PC-9 (cell line): ENCODE results near the gene RASEF. TPM values are rescaled to one million over a fixed set of nuclear protein-coding genes. Genes with fewer than 3 reads are reported as not detected.
"Not testable (repeated sequence)": the region's sequence is repeated elsewhere in the genome, so short reads cannot be mapped to it uniquely, and the experiment has no call there.

Experiments used
- BruUV-seq: library from RNA; stranded (reverse); fragments of 400-500 nt; replicated peaks from 2 replicates; lab custom pipeline; 2021; lab: Mats Ljungman, UMichigan
- CTCF ChIA-PET: fragments of 300-600 bp; sonication (Branson Sonifier 250); formaldehyde crosslinking; loops from one replicate; lab custom pipeline; 2022; ENCODE audit warnings: antibody characterized with exemption; lab: Charles Lee
- POLR2A ChIA-PET: fragments of 300-600 bp; sonication (Branson Sonifier 250); formaldehyde crosslinking; loops from one replicate; lab custom pipeline; 2022; ENCODE audit warnings: antibody characterized with exemption; ENCODE audit not compliant: unreplicated experiment; lab: Charles Lee
- DNase-seq, 2 experiments: peaks; one replicate each; pipeline versions ENCODE4 v3.0.0 to v3.0.0-alpha.2; 2015 to 2022; ENCODE audit warnings: mixed read lengths in 1 of 2
- H2AFZ ChIP-seq: fragments of 200-600 bp; sonication (generic); 2 replicates; pipeline ENCODE4 v1.8.1; 2017; ENCODE audit warnings: antibody characterized with exemption
- H3F3A ChIP-seq: fragments of 200-600 bp; sonication (generic); 2 replicates; pipeline ENCODE4 v1.8.1; 2017; ENCODE audit warnings: antibody characterized with exemption, mild to moderate bottlenecking, low read depth; ENCODE audit not compliant: insufficient read depth
- H3K27ac ChIP-seq: fragments of 200-600 bp; sonication (generic); 2 replicates; pipeline ENCODE4 v1.6.1; 2016; ENCODE audit warnings: mixed run types
- H3K27me3 ChIP-seq: fragments of 200-600 bp; sonication (generic); 2 replicates; pipeline ENCODE4 v1.6.1; 2016; ENCODE audit warnings: low read depth, mixed run types; ENCODE audit not compliant: insufficient read depth
- H3K36me3 ChIP-seq: fragments of 200-600 bp; sonication (generic); 2 replicates; pipeline ENCODE4 v1.6.1; 2016; ENCODE audit warnings: low read depth, mixed run types
- H3K4me1 ChIP-seq: fragments of 200-600 bp; sonication (generic); replicated peaks from 2 replicates; pipeline ENCODE4 v1.6.1; 2016; ENCODE audit warnings: mixed run types; ENCODE audit not compliant: insufficient read depth
- H3K4me2 ChIP-seq: fragments of 200-600 bp; sonication (generic); 2 replicates; pipeline ENCODE4 v1.6.1; 2017; ENCODE audit warnings: mixed run types
- H3K4me3 ChIP-seq: fragments of 200-600 bp; sonication (generic); 2 replicates; pipeline ENCODE4 v1.6.1; 2016; ENCODE audit warnings: mixed run types
- H3K79me2 ChIP-seq: fragments of 200-600 bp; sonication (generic); 2 replicates; pipeline ENCODE4 v1.6.1; 2017; ENCODE audit warnings: low read depth, mixed run types
- H3K9me2 ChIP-seq: fragments of 200-600 bp; sonication (generic); 2 replicates; pipeline ENCODE4 v1.8.1; 2017; ENCODE audit warnings: mild to moderate bottlenecking; ENCODE audit not compliant: insufficient read depth
- H3K9me3 ChIP-seq: fragments of 200-600 bp; sonication (generic); 2 replicates; pipeline ENCODE4 v1.8.1; 2016; ENCODE audit warnings: low read depth; ENCODE audit not compliant: insufficient read depth
- H4K20me1 ChIP-seq: fragments of 200-600 bp; sonication (generic); 2 replicates; pipeline ENCODE4 v1.8.1; 2017; ENCODE audit not compliant: insufficient read depth
- CTCF ChIP-seq: fragments of 200-600 bp; sonication (generic); conservative IDR thresholded peaks from 2 replicates; pipeline ENCODE4 v1.6.1; 2017; ENCODE audit warnings: mixed run types, antibody characterized with exemption, mild to moderate bottlenecking, moderate library complexity
- EZH2 ChIP-seq: fragments of 200-600 bp; sonication (generic); IDR thresholded peaks from 2 replicates; pipeline ENCODE4 v1.8.0; 2017; ENCODE audit warnings: antibody characterized with exemption, low read depth
- intact Hi-C: fragments of 100-400 bp; cut with micrococcal nuclease; formaldehyde crosslinking; loops from one replicate; pipeline ENCODE4 v1.10.0; 2022; ENCODE audit not compliant: unreplicated experiment
- total RNA-seq: library from RNA; stranded (reverse); gene quantifications from 2 replicates; pipeline ENCODE4 v1.2.3, GENCODE V29; 2021

The RASEF gene
- total RNA-seq, 1 experiment from 2014 or later, result 12.8 TPM

- Histone ChIP-seq H3K27me3 (no peaks in the 10 kb centered on the region), H3K36me3 (no peaks in the 10 kb centered on the region), H2AFZ (0 out of 2 replicates have a peak overlapping the region, but pooled peaks have one; percentile 3), H3K9me2 (no peaks in the 10 kb centered on the region), H3K4me2 (peak overlapping the region; percentile 15; the same call in 1 of the 2 replicates), H3K4me3 (no peak overlapping the region), H3K4me1 (peaks cover 26% of the 10 kb centered on the region), H3K9me3 (peaks cover 7% of the 10 kb centered on the region), H3K27ac (no peak overlapping the region), H3K79me2 (no peaks in the 10 kb centered on the region), H4K20me1 (no peaks in the 10 kb centered on the region), H3F3A (peaks cover 10% of the 10 kb centered on the region)
- TF ChIP-seq EZH2, result no peak
- no peak for TF ChIP-seq CTCF
- ChIA-PET POLR2A (interaction anchor here (0.7 kb wide), 1 partner anchor 333 kb away, joined by 3 read pairs; no protein-coding TSS in a partner anchor), CTCF (interaction anchor here (0.5 kb wide), 1 partner anchor 106 kb away, joined by 4 read pairs; no protein-coding TSS in a partner anchor)
- intact Hi-C loops, result loop anchor here (5.0 kb wide), 1 partner anchor 127 kb away; no protein-coding TSS in a partner anchor
- DNase-seq, result peak; percentile 48 to 78
- BruUV-seq, result no TSS peak
Observed at GRCh38 chr9:82939451-82939850, 123.5 kb downstream of the RASEF start.

- Histone ChIP-seq H3K4me3 (no peak overlapping the region), H3K36me3 (no peaks in the 10 kb centered on the region), H3K27me3 (no peaks in the 10 kb centered on the region), H3F3A (peaks cover 15% of the 10 kb centered on the region), H3K79me2 (no peaks in the 10 kb centered on the region), H3K9me3 (peaks cover 14% of the 10 kb centered on the region), H3K4me1 (peaks cover 29% of the 10 kb centered on the region), H2AFZ (no peak overlapping the region), H3K27ac (no peak overlapping the region), H4K20me1 (no peaks in the 10 kb centered on the region), H3K4me2 (no peak overlapping the region), H3K9me2 (no peaks in the 10 kb centered on the region)
- ChIA-PET POLR2A (no interaction called here), CTCF (no interaction called here)
- BruUV-seq, result no TSS peak
- intact Hi-C loops, result loop anchor here (5.0 kb wide), 1 partner anchor 126 kb away; no protein-coding TSS in a partner anchor
- no peak for TF ChIP-seq EZH2
- TF ChIP-seq CTCF, result no peak
- no peak for DNase-seq
Observed at GRCh38 chr9:82938426-82939218, 124.3 kb downstream of the RASEF start.

GRCh38 chr9:82936561-82936960 is 126.4 kb downstream of the RASEF start:
- H3K9me2 ChIP-seq, H3K4me3 ChIP-seq, H3K4me2 ChIP-seq, H3K27me3 ChIP-seq, H2AFZ ChIP-seq, H3K79me2 ChIP-seq, DNase-seq, H4K20me1 ChIP-seq, POLR2A ChIA-PET, BruUV-seq, H3K27ac ChIP-seq, CTCF ChIA-PET, H3K36me3 ChIP-seq: not testable (repeated sequence)
- Histone ChIP-seq H3K4me1 (peaks cover 29% of the 10 kb centered on the region), H3K9me3 (peaks cover 14% of the 10 kb centered on the region), H3F3A (peaks cover 15% of the 10 kb centered on the region)
- intact Hi-C loops, result loop anchor here (5.0 kb wide), 1 partner anchor 124 kb away; no protein-coding TSS in a partner anchor
